ENCODE data around the gene KIF12. TPM values are rescaled to one million over a fixed set of nuclear protein-coding genes. Genes with fewer than 3 reads are reported as not detected.

Gene KIF12
- total and polyA plus RNA-seq, 2 of the 13 experiments (the other 11 are each of a cell fraction or from before 2014, with no cell fraction given) = 1.8 to 12.5 TPM

GRCh38 chr9:114117614-114117995 is 18.5 kb upstream of the KIF12 start (continued):
- TF ChIP-seq ZNF687 (CRISPR knock-in tag; IDR thresholded peaks at IDR 0.05) (no peak; the same call in 1 of the 2 replicates), KDM2A (CRISPR knock-in tag; IDR thresholded peaks at IDR 0.05; ENCODE audit: borderline replicate concordance, low read depth) (peak; percentile 4; the same call in 1 of the 2 replicates), SOX6 (IDR thresholded peaks at IDR 0.05) (no peak), SOX6 (CRISPR knock-in tag; IDR thresholded peaks at IDR 0.05) (peak; percentile 85), ELF3 (CRISPR knock-in tag; IDR thresholded peaks at IDR 0.05) (0 out of 2 replicates have a peak, but pooled peaks have one; percentile 26), FOXA1 (IDR thresholded peaks at IDR 0.05) (no peak), FOXA1 (CRISPR knock-in tag; IDR thresholded peaks at IDR 0.05) (peak; percentile 8; the same call in 1 of the 2 replicates), ZNF281 (CRISPR knock-in tag; IDR thresholded peaks at IDR 0.05; ENCODE audit: borderline replicate concordance) (peak; percentile 45; the same call in 1 of the 2 replicates), FOXP4 (CRISPR knock-in tag; IDR thresholded peaks at IDR 0.05) (peak; percentile 56; the same call in 1 of the 2 replicates), SIN3A (IDR thresholded peaks at IDR 0.05; ENCODE audit: borderline replicate concordance, low read depth, low read length) (0 out of 2 replicates have a peak, but pooled peaks have one; percentile 16), ZNF639 (CRISPR knock-in tag; conservative IDR thresholded peaks at IDR 0.05) (no peak), ZSCAN22 (CRISPR knock-in tag; IDR thresholded peaks at IDR 0.05) (peak; percentile 92), ZHX1 (CRISPR knock-in tag; IDR thresholded peaks at IDR 0.05; ENCODE audit: low read depth) (0 out of 2 replicates have a peak, but pooled peaks have one; percentile 7), HNF4A (CRISPR knock-in tag; IDR thresholded peaks at IDR 0.05) (peak; percentile 83), FOXK1 (CRISPR knock-in tag; IDR thresholded peaks at IDR 0.05; ENCODE audit: borderline replicate concordance, low read depth) (peak; percentile 30; the same call in 1 of the 2 replicates), ZNF331 (CRISPR knock-in tag; IDR thresholded peaks at IDR 0.05) (peak; percentile 62; the same call in 1 of the 2 replicates), TEAD3 (CRISPR knock-in tag; optimal IDR thresholded peaks at IDR 0.05; ENCODE audit: borderline replicate concordance) (peak; percentile 57)
